GM18502 (cell line): Measurements from ENCODE around the gene TP63.

Experiments used
- ATAC-seq: cut with Tn5 transposase; IDR thresholded peaks from one replicate; pipeline ENCODE4 v1.9.1; 2021; ENCODE audit warnings: mild to moderate bottlenecking; ENCODE audit not compliant: unreplicated experiment, poor library complexity

The TP63 gene

DNA sequence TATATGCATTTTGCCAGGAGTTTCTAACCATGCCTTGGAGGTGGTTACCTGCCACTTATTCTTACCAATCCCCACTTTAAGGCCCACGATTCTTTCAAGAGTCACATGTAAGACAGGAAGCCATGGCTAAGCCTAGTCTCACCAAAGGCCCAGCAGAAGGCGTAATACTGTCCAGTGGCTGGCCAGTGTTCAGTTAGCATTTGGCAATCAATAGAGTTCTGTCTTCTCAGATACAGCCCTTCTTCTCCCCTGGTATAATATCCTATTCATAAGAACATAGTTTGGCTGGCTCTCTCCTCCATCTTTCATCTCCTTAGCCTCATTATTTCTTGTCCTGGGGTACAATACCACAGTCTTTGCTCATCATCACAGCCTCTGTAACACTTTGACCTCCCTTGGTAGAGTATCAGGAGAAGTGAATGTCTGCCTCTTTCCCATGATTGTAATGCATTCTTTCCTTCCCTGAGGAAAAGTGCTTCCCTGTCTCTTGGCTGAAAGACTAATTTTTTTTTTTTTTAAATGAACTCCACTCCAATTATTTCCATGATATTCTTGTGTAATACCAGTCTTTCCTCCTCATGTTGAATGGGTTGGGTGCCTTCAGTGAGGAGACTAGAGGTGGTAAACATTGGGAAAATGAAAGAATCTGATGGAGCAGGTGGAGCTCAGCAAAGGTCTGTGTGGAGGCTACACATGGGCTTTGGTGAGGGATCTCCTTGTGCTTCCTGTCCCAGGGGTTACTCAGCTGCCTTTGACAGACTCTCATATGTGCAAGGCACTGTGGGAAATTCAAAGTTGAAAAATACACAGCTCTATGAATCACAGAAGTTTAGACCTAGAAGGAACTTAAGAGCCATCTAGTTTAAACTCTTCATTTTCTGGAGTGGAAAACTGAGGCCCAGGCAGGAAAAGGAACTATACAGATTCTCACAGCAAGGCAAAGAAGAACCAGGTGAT is 271.3 kb downstream of the TP63 start:
- ATAC-seq = no peak

DNA sequence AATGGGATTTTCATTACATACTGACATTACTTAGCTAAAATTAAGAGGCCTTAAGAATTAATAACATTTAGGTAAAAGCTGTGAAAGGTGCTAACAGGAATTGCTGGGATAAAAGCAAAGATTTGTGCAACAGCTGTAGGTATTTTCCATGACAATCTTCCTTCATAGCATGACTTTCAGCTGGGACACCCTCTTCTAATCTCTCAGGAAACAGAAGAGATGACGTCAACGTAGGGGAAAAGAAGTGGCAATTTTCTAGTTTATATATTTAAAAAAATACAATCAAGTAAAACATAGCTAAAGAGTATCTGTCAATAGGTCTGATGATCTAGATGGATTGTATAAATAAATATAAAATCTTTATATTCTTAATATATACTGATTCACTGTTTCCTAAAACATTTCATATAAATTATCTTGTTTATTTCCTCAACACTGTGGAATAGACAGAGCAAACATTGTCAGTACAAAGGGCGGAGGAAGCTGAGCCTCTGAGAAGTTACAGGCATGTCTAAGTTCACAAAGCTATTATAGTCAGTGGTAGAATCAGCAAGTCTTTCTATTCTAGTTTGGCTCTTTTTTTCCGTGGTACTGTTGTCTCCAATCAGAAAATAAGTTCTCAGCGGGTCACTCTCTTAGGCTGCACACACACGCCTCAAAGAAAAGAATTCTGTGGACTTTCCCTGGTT is 272.5 kb downstream of the TP63 start:
- ATAC-seq = no peak

DNA sequence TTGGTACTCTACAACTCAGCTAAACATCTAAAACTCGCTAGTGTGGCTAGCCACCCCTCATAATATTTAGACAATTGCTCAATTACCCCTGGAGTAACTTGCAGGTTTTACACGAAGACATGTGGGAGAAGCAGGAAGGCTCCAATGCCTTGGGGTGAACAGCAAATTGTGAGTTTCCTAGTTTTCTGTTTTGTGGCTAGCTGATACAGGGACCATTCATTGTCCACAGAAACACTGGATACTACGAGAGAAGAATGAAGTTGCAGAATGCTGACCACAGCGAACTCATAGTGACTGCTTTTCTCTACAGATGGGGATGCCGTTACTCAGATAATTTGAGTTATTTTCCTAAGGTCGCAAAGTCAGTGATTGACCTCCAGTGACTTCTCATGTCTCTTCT is 276.6 kb downstream of the TP63 start:
- ATAC-seq = no peak

- ATAC-seq = no peak
These were observed 277.5 kb downstream of the TP63 start for GRCh38 chr3:189908646-189909045.

DNA sequence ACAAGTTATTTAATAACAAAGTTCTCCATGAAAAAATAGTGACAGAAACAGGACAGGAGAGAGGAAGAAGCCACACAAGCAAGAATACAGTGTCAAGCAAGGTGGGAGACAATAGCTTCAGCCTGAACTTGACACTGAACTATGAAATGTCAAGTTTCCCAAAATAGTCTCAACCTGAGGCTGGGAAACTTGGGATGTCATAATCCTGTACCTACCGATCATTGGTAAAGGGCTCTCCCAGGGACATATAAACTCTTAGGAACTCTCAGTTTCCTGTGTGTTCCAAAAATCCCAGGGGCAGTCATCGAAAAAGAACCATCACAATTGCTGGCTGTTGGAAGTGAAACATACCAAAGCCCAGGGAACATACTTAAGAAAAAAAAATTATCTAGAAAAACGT is 277.9 kb downstream of the TP63 start:
- ATAC-seq = no peak

DNA sequence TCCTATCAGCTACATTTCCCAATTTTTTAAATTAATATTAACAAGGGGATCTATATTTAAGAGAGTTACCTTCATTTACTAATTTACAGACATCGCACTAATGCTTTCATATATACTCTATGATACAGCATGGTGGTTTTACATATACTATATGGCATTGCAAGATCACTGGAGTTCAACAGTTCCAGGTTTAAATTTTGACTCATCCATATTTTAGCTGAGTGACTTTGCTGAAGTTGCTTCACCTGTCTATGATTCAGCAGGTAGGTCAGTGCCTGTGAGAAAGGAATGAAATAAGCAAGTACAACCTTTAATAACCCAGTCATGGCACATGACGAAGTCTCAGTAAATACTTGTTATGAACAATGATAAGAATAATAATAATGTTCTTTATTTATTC is 278.4 kb downstream of the TP63 start:
- ATAC-seq = no peak

- no peak for ATAC-seq
These were observed 279.8 kb downstream of the TP63 start for GRCh38 chr3:189911001-189911400.

- ATAC-seq = no peak
These were observed 283.6 kb downstream of the TP63 start for GRCh38 chr3:189914799-189915198.

GRCh38 chr3:189921770-189922169 is 290.6 kb downstream of the TP63 start:
- ATAC-seq = no peak

GRCh38 chr3:189927975-189928895 is 297.0 kb downstream of the TP63 start:
- ATAC-seq = no peak

DNA sequence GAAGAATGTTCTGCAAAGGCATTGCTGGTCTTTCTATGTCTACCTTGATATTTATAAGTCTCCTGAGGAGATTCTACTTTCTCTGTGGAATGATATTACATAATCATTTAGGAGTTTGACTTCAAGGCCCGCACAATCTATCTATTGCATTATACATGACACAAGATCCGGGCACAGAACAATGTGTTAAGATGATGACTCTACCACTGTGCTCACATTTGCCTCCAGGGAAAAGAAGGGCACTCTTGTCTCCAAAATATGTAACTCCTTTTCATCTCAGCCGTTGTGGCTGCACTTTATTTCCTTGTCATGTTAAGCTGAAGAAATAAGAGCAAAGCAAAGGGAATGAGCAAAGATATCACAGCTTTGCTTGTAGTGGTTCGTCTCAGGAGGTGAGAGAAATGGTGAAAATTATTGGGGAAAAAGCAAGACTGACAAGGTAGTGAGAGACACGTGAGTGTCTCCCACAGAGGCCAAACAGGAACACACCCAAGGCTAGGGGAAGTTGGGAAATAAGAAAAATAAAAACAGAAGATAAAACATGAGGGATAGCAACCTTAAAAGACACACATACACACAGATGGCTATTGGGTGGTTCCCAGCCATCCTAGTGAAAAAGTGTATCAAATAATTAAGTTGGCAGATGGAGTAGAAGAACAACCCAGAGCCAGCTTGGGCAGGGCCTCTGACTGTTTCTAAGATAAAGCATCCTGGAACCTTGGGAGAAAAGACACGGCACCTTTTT is 305.2 kb downstream of the TP63 start:
- no peak for ATAC-seq

DNA sequence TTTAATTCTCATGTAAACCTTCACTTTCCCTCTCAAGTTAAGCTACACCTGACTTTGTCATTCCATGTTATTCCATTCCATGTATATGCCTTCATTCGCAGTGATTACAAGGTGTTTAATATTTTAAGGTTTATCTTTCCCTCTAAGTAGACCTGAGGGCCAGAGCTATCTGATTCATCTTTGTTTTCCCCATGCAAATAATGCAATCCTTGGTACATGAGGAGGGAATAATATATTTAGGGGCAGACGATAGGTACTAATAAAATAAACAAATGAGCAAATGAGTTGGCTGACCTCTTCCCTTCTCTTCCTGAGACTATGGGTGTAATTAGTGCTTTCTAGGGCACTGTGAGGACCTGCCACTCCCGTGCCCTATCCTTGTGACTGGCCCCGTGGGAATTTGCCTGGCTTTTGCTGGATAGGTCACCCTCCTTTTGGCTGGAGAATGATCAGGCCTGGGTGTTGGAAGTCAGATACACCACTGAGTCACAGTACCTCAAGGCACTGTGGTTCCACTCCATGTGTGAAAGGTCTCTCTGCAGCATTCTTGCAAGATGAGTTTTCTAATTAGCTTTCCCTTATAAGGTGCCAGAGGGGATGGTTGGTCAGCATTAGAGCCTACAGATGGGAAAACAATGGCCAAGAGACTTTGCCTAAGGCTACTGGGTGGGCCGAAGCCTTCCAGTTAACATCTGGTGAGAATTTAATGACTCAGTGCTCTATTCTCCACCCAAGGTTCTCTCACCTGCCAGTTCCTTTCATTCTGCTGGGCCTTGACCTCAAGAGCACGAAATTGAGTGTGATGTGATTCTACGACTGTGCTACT is 306.3 kb downstream of the TP63 start:
- ATAC-seq = no peak

GRCh38 chr3:189941125-189941524 is 309.9 kb downstream of the TP63 start:
- no peak for ATAC-seq

DNA sequence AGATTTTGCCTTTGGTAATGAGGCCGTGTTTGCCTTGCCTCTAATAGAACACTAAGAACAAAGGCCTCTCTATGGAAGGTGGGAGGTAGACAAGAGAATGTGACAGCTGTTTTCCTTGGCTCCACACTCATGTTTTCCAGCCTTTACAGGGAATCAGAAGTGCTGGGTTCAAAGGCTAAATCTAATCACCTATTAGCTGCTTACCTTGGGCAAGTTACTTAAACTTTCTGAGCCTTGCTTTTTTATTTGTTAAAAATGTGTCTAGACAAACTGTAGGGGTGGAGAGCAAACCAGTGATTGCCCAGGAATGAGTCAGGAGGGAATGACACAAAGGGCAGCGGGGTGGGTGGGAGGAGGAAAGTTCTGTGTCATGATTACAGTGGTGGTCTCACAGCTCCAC is 310.5 kb downstream of the TP63 start:
- ATAC-seq = no peak

- ATAC-seq = no peak
These were observed 311.8 kb downstream of the TP63 start for GRCh38 chr3:189942948-189943347.

- ATAC-seq = no peak
These were observed 313.3 kb downstream of the TP63 start for GRCh38 chr3:189944285-189945145.

GRCh38 chr3:189945935-189946709 is 314.9 kb downstream of the TP63 start:
- no peak for ATAC-seq
